Measurements from ENCODE around the gene RHOD.

Gene RHOD

GRCh38 chr11:67117672-67118180, 61.1 kb downstream of the RHOD start:
- no peak for DNase-seq (ENCODE audit: low read depth)

- DNase-seq (ENCODE audit: low read depth) = no peak
Measured at GRCh38 chr11:67118181-67118766, 61.6 kb downstream of the RHOD start.

GRCh38 chr11:67118801-67119584, 62.3 kb downstream of the RHOD start, which contains the start of gene KDM2A:
Gene KDM2A (plus strand): TSS chr11:67119263. CDS start chr11:67121317, 2,054 bp downstream.
- peak; percentile 87 for DNase-seq (ENCODE audit: low read depth)

- DNase-seq (ENCODE audit: low read depth) = no peak
Measured at GRCh38 chr11:67119585-67120391, 63.1 kb downstream of the RHOD start.

GRCh38 chr11:67120456-67120855, 63.8 kb downstream of the RHOD start:
- DNase-seq (ENCODE audit: low read depth) = no peak

GRCh38 chr11:67120881-67121710, 64.4 kb downstream of the RHOD start:
- DNase-seq (ENCODE audit: low read depth) = peak; percentile 23
